ENCODE data around the gene CFAP46. TPM values are rescaled to one million over a fixed set of nuclear protein-coding genes. Genes with fewer than 3 reads are reported as not detected.

CFAP46 gene
- total and polyA plus RNA-seq, 2 of the 4 experiments (the other 2 are of a cell fraction), result 1.3 to 1.8 TPM

DNA sequence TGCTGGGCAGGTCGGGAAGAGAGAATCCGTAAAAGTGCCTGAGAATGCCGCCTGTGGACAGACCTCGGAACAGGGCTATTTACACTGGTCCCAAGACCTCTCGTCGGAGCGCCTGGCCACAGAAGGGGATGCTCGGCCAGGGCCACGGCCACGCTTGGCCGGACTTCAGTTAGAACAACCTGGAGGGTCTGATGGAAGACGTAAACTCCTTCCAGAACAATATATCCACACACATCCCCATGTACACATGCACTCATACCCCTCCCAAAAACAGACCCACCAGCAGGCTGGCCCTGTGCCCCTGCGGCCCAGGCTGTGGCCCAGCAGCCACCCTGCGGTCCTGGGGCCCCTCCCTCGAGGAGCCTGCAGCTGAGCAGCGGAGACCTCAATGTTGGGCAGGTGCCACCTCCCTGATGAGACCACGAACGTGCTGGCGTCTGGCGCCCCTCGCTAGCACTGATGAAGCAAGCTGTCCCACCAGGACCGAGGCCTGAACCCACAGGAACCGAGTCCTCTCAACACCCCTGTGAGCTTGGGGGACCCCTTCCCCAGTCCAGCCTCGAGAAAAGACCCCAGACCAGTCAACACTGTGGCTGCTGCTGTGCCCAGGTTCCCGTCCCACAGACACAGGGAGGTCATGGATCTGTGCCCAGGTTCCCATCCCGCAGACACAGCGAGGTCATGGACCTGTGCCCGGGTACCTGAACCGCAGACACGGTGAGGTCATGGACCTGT lies 8.9 kb downstream of the CFAP46 start:
- Histone ChIP-seq H3K56ac (ENCODE audit: extremely low read depth, insufficient read depth, low read length) (no peak overlapping the region), H4K91ac (ENCODE audit: insufficient read depth, low read depth, low read length) (no peak overlapping the region), H3K4me2 (ENCODE audit: low read depth, low read length) (no peak overlapping the region), H3K36me3 (ENCODE audit: control insufficient read depth, insufficient read depth, low read length) (no peaks in the 10 kb centered on the region), H4K8ac (ENCODE audit: low read depth in 2 of 2, low read length in 2 of 2) (no peak overlapping the region), H2AK5ac (ENCODE audit: low read depth, low read length) (no peak overlapping the region), H3K9ac (ENCODE audit: low read depth, low read length) (no peak overlapping the region), H3K79me1 (ENCODE audit: low read depth in 1 of 2, low read length in 2 of 2) (no peaks in the 10 kb centered on the region), H2AFZ (replicated peaks; ENCODE audit: low read length, poor library complexity) (no peak overlapping the region), H3K4ac (ENCODE audit: low read depth, low read length) (no peak overlapping the region), H3K4me3 (ENCODE audit: insufficient read depth, low read depth, low read length) (no peak overlapping the region), H2BK120ac (ENCODE audit: low read depth, low read length) (no peak overlapping the region), H3K23ac (ENCODE audit: low read depth, low read length) (no peak overlapping the region), H3K9me3 (ENCODE audit: control insufficient read depth, insufficient read depth, low read length) (no peaks in the 10 kb centered on the region), H3K4me1 (ENCODE audit: control insufficient read depth, insufficient read depth, low read length) (no peaks in the 10 kb centered on the region), H2BK5ac (ENCODE audit: low read depth, low read length, poor library complexity, severe bottlenecking) (no peak overlapping the region), H3K27ac (ENCODE audit: insufficient read depth, low read length) (no peak overlapping the region), H4K5ac (ENCODE audit: low read depth, low read length) (no peak overlapping the region), H3K14ac (replicated peaks; ENCODE audit: low read depth, low read length) (no peak overlapping the region), H2BK15ac (ENCODE audit: low read depth, low read length) (no peak overlapping the region), H3K9me1 (ENCODE audit: insufficient read depth, low read length) (no peaks in the 10 kb centered on the region), H2BK20ac (ENCODE audit: low read depth, low read length) (no peak overlapping the region), H3K18ac (ENCODE audit: low read depth, low read length) (no peak overlapping the region), H3K27me3 (ENCODE audit: control insufficient read depth, insufficient read depth, low read length) (peaks cover 4% of the 10 kb centered on the region; the same call in 1 of the 2 replicates), H2AK9ac (replicated peaks; ENCODE audit: low read depth, low read length, poor library complexity) (no peak overlapping the region), H4K20me1 (ENCODE audit: insufficient read depth, low read length) (no peaks in the 10 kb centered on the region)
- intact Hi-C loops (cut with micrococcal nuclease), result no loop called here
- 82% methylated on average over 15 of the region's 30 CpGs; no CpG with 5 or more reads in 1 of the 2 experiments for whole genome bisulfite sequencing, 2 experiments (ENCODE audit: extremely low coverage in 2 of 2, insufficient read length in 1 of 2)
- CTCF ChIA-PET, result no interaction called here
- BruUV-seq (replicated peaks), result no TSS peak
- in situ Hi-C loops (cut with MboI; ENCODE audit: low sequenced_read_pairs), result no loop called here
- POLR2A ChIA-PET (ENCODE audit: unreplicated experiment), result no interaction called here
- TF ChIP-seq RAD21 (IDR thresholded peaks at IDR 0.05; ENCODE audit: low read length), result no peak
- TF ChIP-seq MAZ (IDR thresholded peaks at IDR 0.05; ENCODE audit: borderline replicate concordance, low read depth, low read length), result no peak
- TF ChIP-seq FOS (IDR thresholded peaks at IDR 0.05; ENCODE audit: low read depth, low read length), result no peak
- no peak for TF ChIP-seq CHD1 (IDR thresholded peaks at IDR 0.05; ENCODE audit: low read depth, low read length)
- no peak for TF ChIP-seq CEBPB (IDR thresholded peaks at IDR 0.05; ENCODE audit: low read depth, low read length)
- no peak for TF ChIP-seq MXI1 (IDR thresholded peaks at IDR 0.05; ENCODE audit: borderline replicate concordance, low read depth, low read length)
- no peak for TF ChIP-seq SMC3 (IDR thresholded peaks at IDR 0.05; ENCODE audit: low read depth, low read length)
- TF ChIP-seq BHLHE40 (IDR thresholded peaks at IDR 0.05; ENCODE audit: low read depth, low read length), result no peak
- TF ChIP-seq RFX5 (IDR thresholded peaks at IDR 0.05; ENCODE audit: low read depth, low read length), result no peak
- no peak for TF ChIP-seq POLR2A (IDR thresholded peaks at IDR 0.05; ENCODE audit: low read depth, low read length)
- TF ChIP-seq NFE2L2 (IDR thresholded peaks at IDR 0.05; ENCODE audit: low read depth, low read length), result no peak
- no peak for TF ChIP-seq MAFK (IDR thresholded peaks at IDR 0.05; ENCODE audit: low read depth, low read length)
- TF ChIP-seq ELK1 (IDR thresholded peaks at IDR 0.05; ENCODE audit: borderline replicate concordance, low read depth, low read length), result no peak
- no peak for TF ChIP-seq CTCF (conservative IDR thresholded peaks at IDR 0.05; ENCODE audit: low read depth, low read length)
- no peak for TF ChIP-seq RCOR1 (IDR thresholded peaks at IDR 0.05; ENCODE audit: insufficient replicate concordance, low read length)
- TF ChIP-seq, protein P1, sequence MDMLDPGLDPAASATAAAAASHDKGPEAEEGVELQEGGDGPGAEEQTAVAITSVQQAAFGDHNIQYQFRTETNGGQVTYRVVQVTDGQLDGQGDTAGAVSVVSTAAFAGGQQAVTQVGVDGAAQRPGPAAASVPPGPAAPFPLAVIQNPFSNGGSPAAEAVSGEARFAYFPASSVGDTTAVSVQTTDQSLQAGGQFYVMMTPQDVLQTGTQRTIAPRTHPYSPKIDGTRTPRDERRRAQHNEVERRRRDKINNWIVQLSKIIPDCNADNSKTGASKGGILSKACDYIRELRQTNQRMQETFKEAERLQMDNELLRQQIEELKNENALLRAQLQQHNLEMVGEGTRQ (IDR thresholded peaks at IDR 0.05; ENCODE audit: low read depth, low read length), result no peak
- no peak for DNase-seq
- dilution Hi-C loops (cut with HindIII; ENCODE audit: low sequenced_read_pairs, unreplicated experiment), result no loop called here
- no peak for ATAC-seq (ENCODE audit: low read depth)
